GM13976 (cell line): Measurements from ENCODE around the gene SORCS1.

Source experiments
- DNase-seq: peaks from one replicate; pipeline ENCODE4 v3.0.0; 2012; ENCODE audit warnings: low spot score
- CTCF ChIP-seq: IDR thresholded peaks from 2 replicates; pipeline ENCODE4 v1.5.1; 2012; ENCODE audit warnings: borderline replicate concordance, mild to moderate bottlenecking; ENCODE audit not compliant: insufficient read depth; ENCODE audit errors: extremely low read depth, missing control alignments, control extremely low read depth
- in situ Hi-C: fragments of 300-500 bp; cut with MboI; formaldehyde crosslinking; loops from one replicate; pipeline ENCODE4 v1.12.0; 2022; ENCODE audit warnings: low sequenced_read_pairs, mixed read lengths, inconsistent platforms; ENCODE audit not compliant: unreplicated experiment

SORCS1 gene

GRCh38 chr10:106992055-106992454 lies 172.5 kb downstream of the SORCS1 start:
- in situ Hi-C loops, result no loop called here
- no peak for TF ChIP-seq CTCF
- DNase-seq, result no peak

- DNase-seq, result no peak
- no peak for TF ChIP-seq CTCF
- in situ Hi-C loops, result no loop called here
Observed at GRCh38 chr10:106991091-106991490, 173.4 kb downstream of the SORCS1 start.

GRCh38 chr10:106987362-106987761 lies 177.1 kb downstream of the SORCS1 start:
- no peak for TF ChIP-seq CTCF
- no peak for DNase-seq
- in situ Hi-C loops, result no loop called here

DNA sequence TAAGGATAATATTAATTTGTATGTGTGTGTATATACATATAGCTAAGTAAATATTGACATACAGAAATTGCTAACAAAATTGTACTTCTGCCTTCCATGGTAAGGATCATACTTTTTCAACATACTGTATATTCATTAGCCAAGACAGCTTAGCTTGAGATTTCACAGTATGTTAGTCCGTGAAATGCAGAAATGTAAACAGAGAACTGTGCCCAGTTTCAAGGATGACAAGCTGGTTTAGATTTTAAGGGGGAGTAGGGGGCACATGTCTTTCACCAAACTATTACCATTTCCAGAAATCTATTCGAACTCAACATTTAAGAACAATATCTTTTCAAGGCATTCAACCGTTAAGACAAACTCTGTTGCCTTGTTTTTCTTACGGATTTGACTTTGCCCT lies 182.2 kb downstream of the SORCS1 start:
- in situ Hi-C loops, result no loop called here
- no peak for TF ChIP-seq CTCF
- no peak for DNase-seq

- DNase-seq, result no peak
- in situ Hi-C loops, result no loop called here
Observed at GRCh38 chr10:106981452-106982075, 182.9 kb downstream of the SORCS1 start.

More at GRCh38 chr10:106981452-106982075, 182.9 kb downstream of the SORCS1 start:
- TF ChIP-seq CTCF, result no peak
